ENCODE data around the gene G0S2. TPM values are rescaled to one million over a fixed set of nuclear protein-coding genes. Genes with fewer than 3 reads are reported as not detected.
A peak's percentile ranks its signal among the peaks of the same experiment; 100 is the strongest.

Gene G0S2
- total and polyA plus RNA-seq, 2 experiments from 2014 or later, result 3.2 to 8.2 TPM

- TF ChIP-seq ZNF462 (CRISPR knock-in tag; IDR thresholded peaks at IDR 0.05), result peak; percentile 97
These were observed 22.3 kb upstream of the G0S2 start (continued) for GRCh38 chr1:209652873-209653401.

GRCh38 chr1:209653915-209654351, 21.3 kb upstream of the G0S2 start:
- H3K27ac ChIP-seq (ENCODE audit: low read depth), result no peak overlapping the region
- Mint-ChIP-seq H3K9me3 (no peaks in the 10 kb centered on the region), H3K27ac (no peak overlapping the region), H3K4me1 (peaks cover 22% of the 10 kb centered on the region), H3K27me3 (ENCODE audit: insufficient read depth, low read depth, poor library complexity) (peaks cover 8% of the 10 kb centered on the region), H3K36me3 (ENCODE audit: low read depth) (no peaks in the 10 kb centered on the region), H3K4me3 (no peak overlapping the region)
- H4K20me1 ChIP-seq (replicated peaks; ENCODE audit: insufficient read depth), result no peaks in the 10 kb centered on the region
- no peaks in the 10 kb centered on the region for H3K9me2 ChIP-seq (ENCODE audit: insufficient read depth)
- peaks cover 7% of the 10 kb centered on the region for H3K4me1 ChIP-seq (ENCODE audit: insufficient read depth)
- H3K4me2 ChIP-seq, result no peak overlapping the region
- ATAC-seq (no peak), DNase-seq (ENCODE audit: low spot score) (no peak)
- no peaks in the 10 kb centered on the region for H3K36me3 ChIP-seq (ENCODE audit: insufficient read depth)
- no peaks in the 10 kb centered on the region for H3K79me2 ChIP-seq (replicated peaks; ENCODE audit: insufficient read depth)
- TF ChIP-seq EZH2 (IDR thresholded peaks at IDR 0.05; ENCODE audit: low read depth, unreplicated experiment), result no peak
- no peak for TF ChIP-seq ZNF331 (CRISPR knock-in tag; IDR thresholded peaks at IDR 0.05; ENCODE audit: low read depth)
- H3K4me3 ChIP-seq, result no peak overlapping the region
- no peaks in the 10 kb centered on the region for H3F3A ChIP-seq (replicated peaks; ENCODE audit: low read depth)
- H2AFZ ChIP-seq, result no peak overlapping the region
- no peaks in the 10 kb centered on the region for H3K27me3 ChIP-seq (ENCODE audit: insufficient read depth)
